ENCODE data around the gene ZNF92. TPM values are rescaled to one million over a fixed set of nuclear protein-coding genes. Genes with fewer than 3 reads are reported as not detected.
"Not testable (repeated sequence)": the region's sequence is repeated elsewhere in the genome, so short reads cannot be mapped to it uniquely, and the experiment has no call there.

The ZNF92 gene
- total RNA-seq, 1 experiment from 2014 or later = 18.0 TPM

GRCh38 chr7:65422670-65423069, 49.0 kb downstream of the ZNF92 start:
- no peaks in the 10 kb centered on the region for H3K4me1 Mint-ChIP-seq (ENCODE audit: low read depth, unreplicated experiment)
- no peak overlapping the region for H3K4me3 Mint-ChIP-seq (ENCODE audit: unreplicated experiment)
- no peak overlapping the region for H3K27ac Mint-ChIP-seq (ENCODE audit: unreplicated experiment)
- Histone ChIP-seq H3K9me3 (peaks cover 12% of the 10 kb centered on the region; the same call in 1 of the 2 replicates), H3K4me1 (no peaks in the 10 kb centered on the region), H3K36me3 (ENCODE audit: control insufficient read depth, insufficient read depth, low read length) (no peaks in the 10 kb centered on the region), H3K27me3 (replicated peaks; ENCODE audit: control insufficient read depth, insufficient read depth, low read length) (no peaks in the 10 kb centered on the region), H3K4me3 (ENCODE audit: low read depth, low read length) (no peak overlapping the region)
- ChIA-PET POLR2A (no interaction called here), CTCF (no interaction called here)
- intact Hi-C loops (cut with micrococcal nuclease; ENCODE audit: unreplicated experiment) = no loop called here
- peaks cover 54% of the 10 kb centered on the region for H3K9me3 Mint-ChIP-seq (ENCODE audit: unreplicated experiment)
- no peak for DNase-seq
- H3K36me3 Mint-ChIP-seq (ENCODE audit: insufficient read depth, unreplicated experiment) = no peaks in the 10 kb centered on the region
- no peak for TF ChIP-seq CTCF (IDR thresholded peaks at IDR 0.05; ENCODE audit: insufficient read depth in 1 of 2, low read depth in 1 of 2, low read length in 1 of 2, severe bottlenecking in 1 of 2, unreplicated experiment in 1 of 2)
- no TSS peak for BruUV-seq (replicated peaks)
- peaks cover under 1% of the 10 kb centered on the region for H3K27me3 Mint-ChIP-seq (ENCODE audit: insufficient read depth, unreplicated experiment)

GRCh38 chr7:65423286-65423685, 49.6 kb downstream of the ZNF92 start:
- H3K36me3 Mint-ChIP-seq (ENCODE audit: insufficient read depth, unreplicated experiment); H3K4me1 ChIP-seq; DNase-seq; intact Hi-C loops (cut with micrococcal nuclease; ENCODE audit: unreplicated experiment); H3K27ac Mint-ChIP-seq (ENCODE audit: unreplicated experiment); POLR2A ChIA-PET; H3K27me3 Mint-ChIP-seq (ENCODE audit: insufficient read depth, unreplicated experiment); H3K27me3 ChIP-seq (replicated peaks; ENCODE audit: control insufficient read depth, insufficient read depth, low read length); H3K4me3 ChIP-seq (ENCODE audit: low read depth, low read length); BruUV-seq (replicated peaks); H3K4me1 Mint-ChIP-seq (ENCODE audit: low read depth, unreplicated experiment); H3K36me3 ChIP-seq (ENCODE audit: control insufficient read depth, insufficient read depth, low read length); CTCF ChIA-PET; H3K4me3 Mint-ChIP-seq (ENCODE audit: unreplicated experiment): not testable (repeated sequence)
- peaks cover 14% of the 10 kb centered on the region; the same call in 1 of the 2 replicates for H3K9me3 ChIP-seq
- peaks cover 57% of the 10 kb centered on the region for H3K9me3 Mint-ChIP-seq (ENCODE audit: unreplicated experiment)

- Mint-ChIP-seq H3K36me3 (ENCODE audit: insufficient read depth, unreplicated experiment) (peaks cover 8% of the 10 kb centered on the region), H3K4me1 (ENCODE audit: low read depth, unreplicated experiment) (no peaks in the 10 kb centered on the region), H3K27me3 (ENCODE audit: insufficient read depth, unreplicated experiment) (peaks cover 5% of the 10 kb centered on the region), H3K9me3 (ENCODE audit: unreplicated experiment) (peaks cover 44% of the 10 kb centered on the region), H3K4me3 (ENCODE audit: unreplicated experiment) (no peak overlapping the region), H3K27ac (ENCODE audit: unreplicated experiment) (no peak overlapping the region)
- TF ChIP-seq CTCF (IDR thresholded peaks at IDR 0.05; ENCODE audit: insufficient read depth in 1 of 2, low read depth in 1 of 2, low read length in 1 of 2, severe bottlenecking in 1 of 2, unreplicated experiment in 1 of 2) = no peak
- no TSS peak for BruUV-seq (replicated peaks)
- H3K4me3 ChIP-seq (ENCODE audit: low read depth, low read length) = no peak overlapping the region
- ChIA-PET POLR2A (no interaction called here), CTCF (no interaction called here)
- no peaks in the 10 kb centered on the region for H3K27me3 ChIP-seq (replicated peaks; ENCODE audit: control insufficient read depth, insufficient read depth, low read length)
- peaks cover 11% of the 10 kb centered on the region for H3K9me3 ChIP-seq
- no peaks in the 10 kb centered on the region for H3K4me1 ChIP-seq
- no peak for DNase-seq
- intact Hi-C loops (cut with micrococcal nuclease; ENCODE audit: unreplicated experiment) = no loop called here
- no peaks in the 10 kb centered on the region for H3K36me3 ChIP-seq (ENCODE audit: control insufficient read depth, insufficient read depth, low read length)
Observed at GRCh38 chr7:65429642-65430343, 56.1 kb downstream of the ZNF92 start.
